ENCODE results near the gene PRKAG3.

DNA sequence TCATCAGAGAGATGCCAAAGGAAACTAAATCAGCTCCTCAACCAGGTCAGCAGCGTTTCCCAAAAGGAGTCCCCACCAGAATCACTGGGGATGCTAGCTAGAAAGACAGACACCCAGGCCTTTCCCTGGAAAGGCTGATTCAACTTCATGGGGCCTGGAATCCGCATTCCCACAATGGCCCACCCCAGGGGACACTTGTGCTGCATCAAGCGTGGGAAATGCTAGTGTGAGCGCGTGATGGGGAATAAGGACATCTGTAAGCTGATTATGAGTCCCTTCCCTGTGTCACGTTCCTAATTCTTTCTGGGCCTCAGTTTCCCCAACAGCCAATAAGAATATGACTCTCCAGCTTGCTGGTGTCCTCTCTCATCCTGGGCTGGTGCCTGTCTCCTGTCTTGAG, 46.9 kb upstream of the PRKAG3 start:
- TF ChIP-seq, protein P1, sequence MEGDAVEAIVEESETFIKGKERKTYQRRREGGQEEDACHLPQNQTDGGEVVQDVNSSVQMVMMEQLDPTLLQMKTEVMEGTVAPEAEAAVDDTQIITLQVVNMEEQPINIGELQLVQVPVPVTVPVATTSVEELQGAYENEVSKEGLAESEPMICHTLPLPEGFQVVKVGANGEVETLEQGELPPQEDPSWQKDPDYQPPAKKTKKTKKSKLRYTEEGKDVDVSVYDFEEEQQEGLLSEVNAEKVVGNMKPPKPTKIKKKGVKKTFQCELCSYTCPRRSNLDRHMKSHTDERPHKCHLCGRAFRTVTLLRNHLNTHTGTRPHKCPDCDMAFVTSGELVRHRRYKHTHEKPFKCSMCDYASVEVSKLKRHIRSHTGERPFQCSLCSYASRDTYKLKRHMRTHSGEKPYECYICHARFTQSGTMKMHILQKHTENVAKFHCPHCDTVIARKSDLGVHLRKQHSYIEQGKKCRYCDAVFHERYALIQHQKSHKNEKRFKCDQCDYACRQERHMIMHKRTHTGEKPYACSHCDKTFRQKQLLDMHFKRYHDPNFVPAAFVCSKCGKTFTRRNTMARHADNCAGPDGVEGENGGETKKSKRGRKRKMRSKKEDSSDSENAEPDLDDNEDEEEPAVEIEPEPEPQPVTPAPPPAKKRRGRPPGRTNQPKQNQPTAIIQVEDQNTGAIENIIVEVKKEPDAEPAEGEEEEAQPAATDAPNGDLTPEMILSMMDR (conservative IDR thresholded peaks at IDR 0.05; ENCODE audit: low read length): no peak
- TF ChIP-seq EZH2phosphoT487 (IDR thresholded peaks at IDR 0.05; ENCODE audit: borderline replicate concordance, low read depth, low read length): no peak
